ENCODE results near the gene PDCD4.

The PDCD4 gene

GRCh38 chr10:110885932-110886674, 14.4 kb downstream of the PDCD4 start:
- Histone ChIP-seq H3K27ac (ENCODE audit: low read length) (no peak overlapping the region), H3K4me1 (ENCODE audit: control insufficient read depth, insufficient read depth, low read length) (no peaks in the 10 kb centered on the region), H3K9me3 (ENCODE audit: control insufficient read depth, insufficient read depth, low read length) (no peaks in the 10 kb centered on the region), H3K36me3 (ENCODE audit: control insufficient read depth, insufficient read depth, low read length) (no peaks in the 10 kb centered on the region), H3K27me3 (ENCODE audit: control insufficient read depth, insufficient read depth, low read length) (no peaks in the 10 kb centered on the region), H3K4me3 (ENCODE audit: low read length) (no peak overlapping the region)
- WGBS (ENCODE audit: insufficient coverage, insufficient read length): 100% methylated on average over 2 of the region's 5 CpGs
- DNase-seq (ENCODE audit: low read depth, low spot score): no peak

- no peaks in the 10 kb centered on the region for H3K36me3 ChIP-seq (ENCODE audit: control insufficient read depth, insufficient read depth, low read length)
- no CpG with 5 or more reads among the region's 1 CpG for WGBS (ENCODE audit: insufficient coverage, insufficient read length)
- H3K27me3 ChIP-seq (ENCODE audit: control insufficient read depth, insufficient read depth, low read length): no peaks in the 10 kb centered on the region
- H3K4me3 ChIP-seq (ENCODE audit: low read length): no peak overlapping the region
- DNase-seq (ENCODE audit: low read depth, low spot score): no peak
- no peak overlapping the region for H3K27ac ChIP-seq (ENCODE audit: low read length)
- H3K9me3 ChIP-seq (ENCODE audit: control insufficient read depth, insufficient read depth, low read length): no peaks in the 10 kb centered on the region
- no peaks in the 10 kb centered on the region for H3K4me1 ChIP-seq (ENCODE audit: control insufficient read depth, insufficient read depth, low read length)
Measured at GRCh38 chr10:110887560-110887959, 15.8 kb downstream of the PDCD4 start.

GRCh38 chr10:110892602-110893288, 21.0 kb downstream of the PDCD4 start:
- DNase-seq (ENCODE audit: low read depth, low spot score): no peak
- Histone ChIP-seq H3K27me3 (ENCODE audit: control insufficient read depth, insufficient read depth, low read length) (no peaks in the 10 kb centered on the region), H3K9me3 (ENCODE audit: control insufficient read depth, insufficient read depth, low read length) (no peaks in the 10 kb centered on the region), H3K36me3 (ENCODE audit: control insufficient read depth, insufficient read depth, low read length) (no peaks in the 10 kb centered on the region), H3K4me3 (ENCODE audit: low read length) (no peak overlapping the region), H3K27ac (ENCODE audit: low read length) (no peak overlapping the region), H3K4me1 (ENCODE audit: control insufficient read depth, insufficient read depth, low read length) (no peaks in the 10 kb centered on the region)
- WGBS (ENCODE audit: insufficient coverage, insufficient read length): no CpG with 5 or more reads among the region's 3 CpGs

- Histone ChIP-seq H3K4me1 (ENCODE audit: control insufficient read depth, insufficient read depth, low read length) (no peaks in the 10 kb centered on the region), H3K27me3 (ENCODE audit: control insufficient read depth, insufficient read depth, low read length) (no peaks in the 10 kb centered on the region), H3K36me3 (ENCODE audit: control insufficient read depth, insufficient read depth, low read length) (no peaks in the 10 kb centered on the region), H3K9me3 (ENCODE audit: control insufficient read depth, insufficient read depth, low read length) (no peaks in the 10 kb centered on the region), H3K4me3 (ENCODE audit: low read length) (no peak overlapping the region), H3K27ac (ENCODE audit: low read length) (no peak overlapping the region)
- DNase-seq (ENCODE audit: low read depth, low spot score): no peak
- WGBS (ENCODE audit: insufficient coverage, insufficient read length): no CpG with 5 or more reads among the region's 4 CpGs
Measured at GRCh38 chr10:110893559-110894179, 21.9 kb downstream of the PDCD4 start.

GRCh38 chr10:110897184-110897583, 25.5 kb downstream of the PDCD4 start:
- H3K9me3 ChIP-seq (ENCODE audit: control insufficient read depth, insufficient read depth, low read length): no peaks in the 10 kb centered on the region
- no peaks in the 10 kb centered on the region for H3K27me3 ChIP-seq (ENCODE audit: control insufficient read depth, insufficient read depth, low read length)
- no peak for DNase-seq (ENCODE audit: low read depth, low spot score)
- no peaks in the 10 kb centered on the region for H3K36me3 ChIP-seq (ENCODE audit: control insufficient read depth, insufficient read depth, low read length)
- no CpG with 5 or more reads among the region's 1 CpG for WGBS (ENCODE audit: insufficient coverage, insufficient read length)
- no peak overlapping the region for H3K4me3 ChIP-seq (ENCODE audit: low read length)
- H3K4me1 ChIP-seq (ENCODE audit: control insufficient read depth, insufficient read depth, low read length): no peaks in the 10 kb centered on the region
- no peak overlapping the region for H3K27ac ChIP-seq (ENCODE audit: low read length)

- no peaks in the 10 kb centered on the region for H3K4me1 ChIP-seq (ENCODE audit: control insufficient read depth, insufficient read depth, low read length)
- no peaks in the 10 kb centered on the region for H3K36me3 ChIP-seq (ENCODE audit: control insufficient read depth, insufficient read depth, low read length)
- no peak overlapping the region for H3K27ac ChIP-seq (ENCODE audit: low read length)
- H3K9me3 ChIP-seq (ENCODE audit: control insufficient read depth, insufficient read depth, low read length): no peaks in the 10 kb centered on the region
- H3K4me3 ChIP-seq (ENCODE audit: low read length): no peak overlapping the region
- no peaks in the 10 kb centered on the region for H3K27me3 ChIP-seq (ENCODE audit: control insufficient read depth, insufficient read depth, low read length)
- no peak for DNase-seq (ENCODE audit: low read depth, low spot score)
Measured at GRCh38 chr10:110898391-110898790, 26.7 kb downstream of the PDCD4 start.

GRCh38 chr10:110900983-110901382, 29.3 kb downstream of the PDCD4 start:
- Histone ChIP-seq H3K4me1 (ENCODE audit: control insufficient read depth, insufficient read depth, low read length) (no peaks in the 10 kb centered on the region), H3K36me3 (ENCODE audit: control insufficient read depth, insufficient read depth, low read length) (no peaks in the 10 kb centered on the region), H3K27me3 (ENCODE audit: control insufficient read depth, insufficient read depth, low read length) (no peaks in the 10 kb centered on the region), H3K4me3 (ENCODE audit: low read length) (no peak overlapping the region), H3K27ac (ENCODE audit: low read length) (no peak overlapping the region), H3K9me3 (ENCODE audit: control insufficient read depth, insufficient read depth, low read length) (no peaks in the 10 kb centered on the region)
- no peak for DNase-seq (ENCODE audit: low read depth, low spot score)
- WGBS (ENCODE audit: insufficient coverage, insufficient read length): no CpG with 5 or more reads among the region's 2 CpGs

- H3K9me3 ChIP-seq (ENCODE audit: control insufficient read depth, insufficient read depth, low read length): no peaks in the 10 kb centered on the region
- no peaks in the 10 kb centered on the region for H3K27me3 ChIP-seq (ENCODE audit: control insufficient read depth, insufficient read depth, low read length)
- no peaks in the 10 kb centered on the region for H3K36me3 ChIP-seq (ENCODE audit: control insufficient read depth, insufficient read depth, low read length)
- no peak overlapping the region for H3K4me3 ChIP-seq (ENCODE audit: low read length)
- no peak for DNase-seq (ENCODE audit: low read depth, low spot score)
- H3K27ac ChIP-seq (ENCODE audit: low read length): no peak overlapping the region
- H3K4me1 ChIP-seq (ENCODE audit: control insufficient read depth, insufficient read depth, low read length): no peaks in the 10 kb centered on the region
- no CpG with 5 or more reads among the region's 7 CpGs for WGBS (ENCODE audit: insufficient coverage, insufficient read length)
Measured at GRCh38 chr10:110901954-110902819, 30.5 kb downstream of the PDCD4 start.

GRCh38 chr10:110903280-110904278, 31.9 kb downstream of the PDCD4 start:
- Histone ChIP-seq H3K27ac (ENCODE audit: low read length) (no peak overlapping the region), H3K36me3 (ENCODE audit: control insufficient read depth, insufficient read depth, low read length) (no peaks in the 10 kb centered on the region), H3K9me3 (ENCODE audit: control insufficient read depth, insufficient read depth, low read length) (no peaks in the 10 kb centered on the region), H3K27me3 (ENCODE audit: control insufficient read depth, insufficient read depth, low read length) (no peaks in the 10 kb centered on the region), H3K4me3 (ENCODE audit: low read length) (no peak overlapping the region), H3K4me1 (ENCODE audit: control insufficient read depth, insufficient read depth, low read length) (no peaks in the 10 kb centered on the region)
- no peak for DNase-seq (ENCODE audit: low read depth, low spot score)
- WGBS (ENCODE audit: insufficient coverage, insufficient read length): no CpG with 5 or more reads among the region's 3 CpGs
